Esophagus muscularis mucosa (tissue), 4 donors: ENCODE results near the gene CTCF.

Experiments
- CTCF ChIP-seq, 3 experiments: fragments of 200-600 bp in 2 of 3; fragments of 450-650 bp in 1 of 3; sonication (generic) in 2 of 3; IDR thresholded peaks; one replicate each; pipeline ENCODE4 v1.5.1; 2017 to 2019; ENCODE audit warnings: antibody characterized with exemption in 3 of 3, mild to moderate bottlenecking in 2 of 3, moderate library complexity in 1 of 3
- EP300 ChIP-seq: sonication (generic); formaldehyde crosslinking; IDR thresholded peaks from one replicate; pipeline ENCODE4 v1.6.1; 2017; ENCODE audit warnings: antibody characterized with exemption
- POLR2A ChIP-seq: fragments of 450-650 bp; IDR thresholded peaks from one replicate; pipeline ENCODE4 v1.6.1; 2017; ENCODE audit warnings: antibody characterized with exemption, moderate library complexity, mild to moderate bottlenecking, low read depth

- TF ChIP-seq POLR2A (no peak), EP300 (no peak), CTCF (IDR thresholded peaks at IDR 0.05) (no peak)
Observed at GRCh38 chr16:67519242-67519641, 43.1 kb upstream of the CTCF start.
